ENCODE measurements around the gene ZNF738. TPM values are rescaled to one million over a fixed set of nuclear protein-coding genes. Genes with fewer than 3 reads are reported as not detected.

Gene ZNF738
- polyA plus RNA-seq, 2 of the 4 experiments (the other 2 are of a cell fraction): 1.7 to 2.6 TPM

- Histone ChIP-seq H3K4me1 (no peaks in the 10 kb centered on the region), H3K4me3 (no peak overlapping the region), H3K9me3 (no peaks in the 10 kb centered on the region), H3K27ac (no peak overlapping the region), H3K4me2 (no peak overlapping the region)
- no peak for TF ChIP-seq NFE2L2 (conservative IDR thresholded peaks at IDR 0.05; ENCODE audit: low read length)
- no peak for FAIRE-seq
- CTCF ChIA-PET: no interaction called here
- ATAC-seq: no peak
- WGBS (ENCODE audit: missing lambda C conversion rate): 0% methylated on average over 2 of the region's 2 CpGs
- DNase-seq (ENCODE audit: low read depth in 1 of 2, low spot score in 1 of 2): no peak
- POLR2A ChIA-PET: no interaction called here
These were observed 6.0 kb upstream of the ZNF738 start for GRCh38 chr19:21352830-21353229.

GRCh38 chr19:21362291-21362690 is 3.5 kb downstream of the ZNF738 start:
- ATAC-seq: no peak
- TF ChIP-seq MAX (IDR thresholded peaks at IDR 0.05) (no peak), CHD4 (IDR thresholded peaks at IDR 0.05; ENCODE audit: borderline replicate concordance) (no peak), HOXB5 (CRISPR knock-in tag; IDR thresholded peaks at IDR 0.05) (no peak), REST (IDR thresholded peaks at IDR 0.05) (no peak)
- Histone ChIP-seq H3K4me1 (no peaks in the 10 kb centered on the region), H3K27ac (no peak overlapping the region), H3K4me3 (no peak overlapping the region), H3K4me2 (no peak overlapping the region), H3K9me3 (peaks cover 2% of the 10 kb centered on the region; the same call in 2 of the 3 replicates)
- no peak for FAIRE-seq
- ChIA-PET POLR2A (no interaction called here), CTCF (no interaction called here)
- WGBS (ENCODE audit: missing lambda C conversion rate): 20% methylated on average over 3 of the region's 3 CpGs
- no peak for DNase-seq (ENCODE audit: low read depth in 1 of 2, low spot score in 1 of 2)

- H3K4me1 ChIP-seq: no peaks in the 10 kb centered on the region
- no peak for TF ChIP-seq FOSB (CRISPR knock-in tag; IDR thresholded peaks at IDR 0.05)
- no peak for TF ChIP-seq RCOR1 (IDR thresholded peaks at IDR 0.05; ENCODE audit: low read depth, low read length)
- TF ChIP-seq NR3C1 (IDR thresholded peaks at IDR 0.05): no peak
- no peak for TF ChIP-seq CHD2 (IDR thresholded peaks at IDR 0.05; ENCODE audit: low read length, partially characterized antibody)
- no peak for TF ChIP-seq EP300 (IDR thresholded peaks at IDR 0.05)
- TF ChIP-seq NPAS2 (CRISPR knock-in tag; IDR thresholded peaks at IDR 0.05; ENCODE audit: borderline replicate concordance): no peak
- TF ChIP-seq CTCF (IDR thresholded peaks at IDR 0.05): no peak
- TF ChIP-seq POLR2A (IDR thresholded peaks at IDR 0.05; ENCODE audit: low read length): no peak
- no peak for TF ChIP-seq TFCP2L1 (CRISPR knock-in tag; IDR thresholded peaks at IDR 0.05)
- H3K27ac ChIP-seq: no peak overlapping the region
- FAIRE-seq (no peak), DNase-seq (ENCODE audit: low read depth in 1 of 2, low spot score in 1 of 2) (no peak), ATAC-seq (no peak)
- no peaks in the 10 kb centered on the region for H3K9me3 ChIP-seq
- ChIA-PET POLR2A (no interaction called here), CTCF (no interaction called here)
- 25% methylated on average over 4 of the region's 4 CpGs for WGBS (ENCODE audit: missing lambda C conversion rate)
- no peak overlapping the region for H3K4me2 ChIP-seq
- H3K4me3 ChIP-seq: no peak overlapping the region
These were observed 25.3 kb downstream of the ZNF738 start for GRCh38 chr19:21383980-21384582.

GRCh38 chr19:21396121-21396520 is 37.3 kb downstream of the ZNF738 start:
- Histone ChIP-seq H3K4me2 (no peak overlapping the region), H3K4me3 (no peak overlapping the region), H3K27ac (no peak overlapping the region), H3K4me1 (no peaks in the 10 kb centered on the region), H3K9me3 (0 out of 3 replicates have a peak, but pooled peaks cover 3% of the 10 kb centered on the region)
- no peak for FAIRE-seq
- no peak for TF ChIP-seq JUN (IDR thresholded peaks at IDR 0.05)
- no peak for TF ChIP-seq EP300 (IDR thresholded peaks at IDR 0.05)
- TF ChIP-seq ZNF302 (CRISPR knock-in tag; IDR thresholded peaks at IDR 0.05): no peak
- TF ChIP-seq POLR2A (IDR thresholded peaks at IDR 0.05; ENCODE audit: low read length): no peak
- no peak for TF ChIP-seq NPAS2 (CRISPR knock-in tag; IDR thresholded peaks at IDR 0.05; ENCODE audit: borderline replicate concordance)
- no peak for TF ChIP-seq MAX (IDR thresholded peaks at IDR 0.05)
- TF ChIP-seq KDM5A (IDR thresholded peaks at IDR 0.05): no peak
- TF ChIP-seq RAD21 (conservative IDR thresholded peaks at IDR 0.05 in 1 of 2, IDR thresholded peaks at IDR 0.05 in 1 of 2): no peak
- no peak for TF ChIP-seq CHD2 (IDR thresholded peaks at IDR 0.05; ENCODE audit: low read length, partially characterized antibody)
- TF ChIP-seq HEYL (CRISPR knock-in tag; IDR thresholded peaks at IDR 0.05): no peak
- TF ChIP-seq FOSB (CRISPR knock-in tag; IDR thresholded peaks at IDR 0.05): no peak
- no peak for TF ChIP-seq PHF8 (IDR thresholded peaks at IDR 0.05; ENCODE audit: borderline replicate concordance, low read depth)
- WGBS (ENCODE audit: missing lambda C conversion rate): 28% methylated on average over 10 of the region's 10 CpGs
- no peak for DNase-seq (ENCODE audit: low read depth in 1 of 2, low spot score in 1 of 2)
- ATAC-seq: no peak
- ChIA-PET CTCF (no interaction called here), POLR2A (no interaction called here)
